HG03565 (cell line): ENCODE data around the gene PDE8A.

Experiments used
- ATAC-seq: cut with Tn5 transposase; IDR thresholded peaks from one replicate; pipeline ENCODE4 v1.9.1; 2021; ENCODE audit warnings: mild to moderate bottlenecking, moderate library complexity; ENCODE audit not compliant: unreplicated experiment

PDE8A gene

GRCh38 chr15:84981711-84982300 lies at the start of gene PDE8A:
TSS of gene PDE8A (plus strand) at chr15:84981856. CDS start at chr15:84982163, 307 bp downstream.
- ATAC-seq = peak; percentile 2

DNA sequence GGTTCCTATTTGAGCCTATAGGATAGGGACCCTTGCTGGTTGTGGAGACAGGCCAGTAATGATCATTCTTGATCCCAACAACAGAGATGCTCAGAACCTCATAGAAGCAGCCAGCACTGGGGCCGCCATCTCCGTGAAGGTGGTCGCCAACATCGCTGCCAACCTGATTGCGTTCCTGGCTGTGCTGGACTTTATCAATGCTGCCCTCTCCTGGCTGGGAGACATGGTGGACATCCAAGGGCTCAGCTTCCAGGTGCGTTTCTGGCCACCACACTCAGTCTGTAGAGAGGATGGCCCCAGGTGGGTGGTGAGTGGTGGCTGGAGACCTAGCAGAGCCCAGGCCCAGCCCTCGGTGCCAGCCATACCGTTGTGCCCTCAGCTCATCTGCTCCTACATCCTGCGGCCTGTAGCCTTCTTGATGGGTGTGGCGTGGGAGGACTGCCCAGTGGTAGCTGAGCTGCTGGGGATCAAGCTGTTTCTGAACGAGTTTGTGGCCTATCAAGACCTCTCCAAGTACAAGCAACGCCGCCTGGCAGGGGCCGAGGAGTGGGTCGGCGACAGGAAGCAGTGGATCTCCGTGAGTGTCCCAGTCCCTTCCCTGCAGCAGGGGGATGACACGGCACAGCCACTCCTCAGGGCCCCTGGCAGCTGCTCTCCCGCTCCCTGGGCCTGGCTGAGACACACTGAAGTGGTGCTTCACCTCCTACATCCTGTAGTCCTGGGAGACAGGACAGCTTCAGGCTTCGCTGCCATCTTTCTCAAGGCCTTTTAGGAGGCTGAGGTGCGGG lies 46.5 kb upstream of the PDE8A start:
- no peak for ATAC-seq

GRCh38 chr15:84937144-84937543 lies 44.5 kb upstream of the PDE8A start:
- ATAC-seq = no peak

DNA sequence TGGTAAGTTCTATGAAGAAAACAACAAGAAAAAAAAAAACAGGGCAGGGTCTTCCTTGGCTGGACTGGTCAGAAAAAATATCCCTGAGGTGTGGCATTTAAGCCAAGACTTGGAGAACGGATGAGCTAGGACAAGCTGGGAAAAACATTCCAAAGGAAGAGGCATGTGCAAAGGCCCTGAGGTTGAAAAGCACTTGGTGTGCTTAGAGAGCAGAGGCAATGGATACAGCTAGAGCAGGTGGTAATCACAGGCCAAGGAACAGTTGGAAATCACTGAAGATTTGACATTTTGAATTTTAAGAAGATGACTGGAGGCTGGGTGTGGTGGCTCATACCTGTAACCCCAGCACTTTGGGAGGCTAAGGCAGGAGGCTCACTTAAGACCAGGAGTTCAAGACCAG lies 42.9 kb upstream of the PDE8A start:
- ATAC-seq = no peak

DNA sequence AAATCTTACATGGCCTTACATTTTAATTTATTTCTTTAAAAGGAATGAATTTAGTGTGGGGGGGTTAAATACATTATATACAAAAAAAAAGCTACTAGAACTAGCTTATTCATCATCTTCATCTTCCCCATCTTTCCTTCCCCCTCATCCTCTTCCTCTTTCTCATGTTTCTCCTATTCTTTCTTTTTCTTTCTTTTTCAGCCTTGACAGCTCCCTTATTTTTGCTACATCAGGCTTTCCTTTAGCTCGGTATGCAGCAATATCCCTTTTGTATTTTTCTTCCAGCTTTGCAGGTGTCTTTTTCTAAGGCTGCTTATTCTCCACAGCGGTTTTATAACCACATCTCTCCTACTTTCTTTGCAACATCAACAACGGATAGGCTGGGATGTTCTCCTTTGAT lies 41.3 kb upstream of the PDE8A start:
- ATAC-seq = no peak

DNA sequence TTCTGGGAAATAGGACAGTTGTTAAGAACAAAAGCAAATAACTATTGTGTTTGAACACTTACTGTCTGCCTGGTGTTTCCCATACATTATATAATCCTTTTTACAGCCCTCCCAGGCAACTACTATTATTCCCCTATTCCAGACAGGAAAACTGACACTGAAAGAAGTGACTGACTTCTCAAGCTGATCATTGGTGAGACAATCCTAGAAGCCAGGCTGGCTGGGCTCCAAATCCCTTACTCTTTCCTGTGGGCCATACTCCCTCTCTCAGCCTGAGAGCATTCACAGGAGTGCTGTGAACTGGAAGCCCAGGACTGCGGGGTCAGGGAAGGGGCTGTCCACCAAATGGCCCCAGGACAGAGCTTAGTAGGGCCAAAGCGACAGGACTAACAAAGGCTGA lies 39.2 kb upstream of the PDE8A start:
- ATAC-seq = no peak

- ATAC-seq = no peak
These were observed 37.3 kb upstream of the PDE8A start for GRCh38 chr15:84944311-84944710.

GRCh38 chr15:84944861-84945260 lies 36.8 kb upstream of the PDE8A start:
- ATAC-seq = no peak

GRCh38 chr15:84946772-84947489 lies 34.7 kb upstream of the PDE8A start:
- ATAC-seq = no peak

DNA sequence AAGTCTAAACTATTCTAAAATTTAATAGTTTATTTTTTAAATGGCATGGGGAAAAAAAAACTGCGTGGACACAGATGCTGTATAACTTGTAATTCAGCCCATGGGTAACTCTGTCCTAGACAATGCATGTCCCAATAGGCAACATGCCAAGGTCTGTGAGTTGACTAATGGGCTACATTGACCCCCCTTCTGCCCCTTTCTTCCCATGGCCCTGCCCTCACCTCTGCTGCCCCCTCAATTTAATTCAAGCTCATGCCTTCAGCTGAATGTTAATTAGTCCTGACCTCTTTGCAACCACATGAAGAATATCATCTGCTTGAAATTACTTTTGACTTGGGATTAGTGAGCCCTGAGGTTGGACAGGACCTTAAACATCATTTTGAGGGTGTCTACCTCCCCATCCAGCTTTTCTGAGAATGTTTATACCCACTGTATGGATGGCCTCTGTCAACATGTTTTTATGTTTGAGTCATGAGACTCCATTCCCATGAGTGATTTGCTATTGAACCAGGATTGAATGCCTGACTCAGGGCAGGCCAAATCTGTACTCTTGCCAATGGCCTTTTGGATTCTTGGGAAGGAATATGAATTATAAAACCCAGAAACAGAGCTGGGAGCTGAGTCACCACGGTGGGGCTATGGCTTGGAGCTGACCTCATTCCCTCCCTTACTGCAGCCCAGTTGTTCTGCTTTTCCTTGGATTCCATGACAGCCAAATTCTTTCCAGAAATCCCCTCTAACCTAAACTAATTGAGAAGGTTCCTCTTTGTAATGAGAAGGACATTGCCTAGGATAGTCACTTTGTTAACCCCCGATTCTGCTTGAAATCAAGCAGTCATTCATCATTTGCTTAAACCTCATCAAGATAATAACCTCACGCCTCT lies 33.5 kb upstream of the PDE8A start:
- no peak for ATAC-seq

- ATAC-seq = no peak
These were observed 32.6 kb upstream of the PDE8A start for GRCh38 chr15:84949043-84949442.

- no peak for ATAC-seq
These were observed 31.6 kb upstream of the PDE8A start for GRCh38 chr15:84949845-84950569.

GRCh38 chr15:84950570-84951111 lies 31.0 kb upstream of the PDE8A start:
- no peak for ATAC-seq

DNA sequence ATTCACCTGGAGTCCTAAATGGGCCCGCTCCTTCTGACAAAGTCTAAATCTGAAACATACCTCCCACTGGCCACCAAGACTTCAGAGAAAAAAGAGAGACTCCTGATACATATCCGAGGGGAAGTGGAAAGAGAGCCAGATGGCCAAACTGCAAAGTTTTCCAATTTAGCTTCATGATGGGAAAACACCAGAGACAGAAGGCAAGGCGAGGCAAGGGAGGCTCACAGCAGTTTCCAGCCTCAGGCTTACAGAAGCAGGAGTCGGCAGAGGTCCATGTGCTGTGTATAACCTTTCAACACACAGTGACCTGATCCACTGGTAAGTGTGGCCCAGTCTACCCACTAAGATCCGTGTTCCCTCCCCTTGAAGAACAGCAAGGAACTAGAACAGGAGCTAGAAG lies 29.9 kb upstream of the PDE8A start:
- no peak for ATAC-seq

- ATAC-seq = no peak
These were observed 28.5 kb upstream of the PDE8A start for GRCh38 chr15:84953136-84953535.

GRCh38 chr15:84953726-84954125 lies 27.9 kb upstream of the PDE8A start:
- ATAC-seq = no peak

DNA sequence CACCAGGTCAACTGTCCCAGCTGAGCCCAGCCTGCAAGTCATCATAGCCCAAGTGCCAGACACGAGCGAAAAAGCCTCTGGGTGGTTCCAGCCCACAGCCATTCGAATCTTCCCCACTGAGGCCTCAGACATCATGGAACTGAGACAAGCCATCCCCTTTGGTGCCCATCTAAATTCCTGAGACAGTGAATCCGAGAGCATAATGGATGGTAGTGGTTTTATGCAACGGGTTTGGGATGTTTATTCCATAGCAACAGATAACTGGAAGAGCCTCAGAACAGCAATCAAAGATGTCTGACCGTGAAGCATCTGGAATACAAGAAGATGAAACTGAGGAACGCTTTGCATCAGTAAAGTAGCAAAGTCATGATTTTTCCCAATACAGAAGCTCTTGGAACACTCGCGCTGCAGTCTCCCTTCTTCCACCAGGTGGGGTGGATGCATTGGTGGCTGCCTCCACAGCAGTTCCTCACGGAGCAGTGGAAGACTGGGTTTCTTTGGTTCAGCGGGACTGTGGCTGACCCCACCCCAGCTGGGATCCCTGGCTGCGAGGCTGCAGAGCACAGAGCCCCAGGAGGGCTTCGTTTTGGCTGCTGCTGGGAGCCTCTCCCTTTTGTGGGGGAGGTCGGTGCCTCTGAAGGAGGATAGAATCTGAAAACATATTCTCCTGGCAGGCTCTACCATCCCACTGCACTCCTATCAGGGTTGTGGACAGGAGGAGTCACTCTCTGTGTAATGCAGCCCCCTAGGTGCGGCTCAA lies 26.4 kb upstream of the PDE8A start:
- ATAC-seq = no peak

GRCh38 chr15:84956199-84956598 lies 25.5 kb upstream of the PDE8A start:
- no peak for ATAC-seq

GRCh38 chr15:84960391-84961113 lies 21.1 kb upstream of the PDE8A start:
- no peak for ATAC-seq
